WERI-Rb-1 (cell line): Measurements from ENCODE around the gene MICAL3.

Experiments
- DNase-seq: peaks from one replicate; pipeline ENCODE4 v3.0.0-alpha.2; 2020
- H3K27ac ChIP-seq: fragments of 250-450 bp; sonication (Bioruptor Pico); 2 replicates; pipeline ENCODE4 v1.5.1; 2020; ENCODE audit warnings: mild to moderate bottlenecking, moderate library complexity
- H3K27me3 ChIP-seq: fragments of 250-450 bp; sonication (Bioruptor Pico); 2 replicates; pipeline ENCODE4 v1.5.1; 2021; ENCODE audit warnings: mild to moderate bottlenecking, low read depth, moderate library complexity; ENCODE audit not compliant: insufficient read depth, severe bottlenecking
- H3K36me3 ChIP-seq: fragments of 250-450 bp; sonication (Bioruptor Pico); 2 replicates; pipeline ENCODE4 v1.5.1; 2020; ENCODE audit warnings: mild to moderate bottlenecking, moderate library complexity
- H3K4me3 ChIP-seq: 2 replicates; pipeline ENCODE4 v1.5.1; 2011; ENCODE audit warnings: low read depth, mild to moderate bottlenecking, control low read depth, low read length
- H3K9me3 ChIP-seq: fragments of 250-450 bp; sonication (Bioruptor Pico); 2 replicates; pipeline ENCODE4 v1.5.1; 2021; ENCODE audit warnings: mild to moderate bottlenecking, moderate library complexity; ENCODE audit not compliant: severe bottlenecking
- CTCF ChIP-seq: IDR thresholded peaks from 2 replicates; pipeline ENCODE4 v1.5.1; 2011; ENCODE audit warnings: low read depth, mild to moderate bottlenecking, control low read depth, inconsistent platforms, low read length

Gene MICAL3

GRCh38 chr22:17783312-17783711 is 241.0 kb downstream of the MICAL3 start:
- no peaks in the 10 kb centered on the region for H3K27me3 ChIP-seq
- no peaks in the 10 kb centered on the region for H3K9me3 ChIP-seq
- no peaks in the 10 kb centered on the region; the same call in 1 of the 2 replicates for H3K36me3 ChIP-seq
- no peak overlapping the region for H3K4me3 ChIP-seq
- no peak overlapping the region for H3K27ac ChIP-seq
- DNase-seq = no peak
- TF ChIP-seq CTCF = no peak

GRCh38 chr22:17782621-17783020 is 241.7 kb downstream of the MICAL3 start:
- Histone ChIP-seq H3K9me3 (no peaks in the 10 kb centered on the region), H3K27me3 (no peaks in the 10 kb centered on the region), H3K27ac (no peak overlapping the region), H3K4me3 (no peak overlapping the region), H3K36me3 (no peaks in the 10 kb centered on the region; the same call in 1 of the 2 replicates)
- TF ChIP-seq CTCF = no peak
- no peak for DNase-seq

- H3K27ac ChIP-seq = no peak overlapping the region
Observed at GRCh38 chr22:17782158-17782557, 242.2 kb downstream of the MICAL3 start.

DNA sequence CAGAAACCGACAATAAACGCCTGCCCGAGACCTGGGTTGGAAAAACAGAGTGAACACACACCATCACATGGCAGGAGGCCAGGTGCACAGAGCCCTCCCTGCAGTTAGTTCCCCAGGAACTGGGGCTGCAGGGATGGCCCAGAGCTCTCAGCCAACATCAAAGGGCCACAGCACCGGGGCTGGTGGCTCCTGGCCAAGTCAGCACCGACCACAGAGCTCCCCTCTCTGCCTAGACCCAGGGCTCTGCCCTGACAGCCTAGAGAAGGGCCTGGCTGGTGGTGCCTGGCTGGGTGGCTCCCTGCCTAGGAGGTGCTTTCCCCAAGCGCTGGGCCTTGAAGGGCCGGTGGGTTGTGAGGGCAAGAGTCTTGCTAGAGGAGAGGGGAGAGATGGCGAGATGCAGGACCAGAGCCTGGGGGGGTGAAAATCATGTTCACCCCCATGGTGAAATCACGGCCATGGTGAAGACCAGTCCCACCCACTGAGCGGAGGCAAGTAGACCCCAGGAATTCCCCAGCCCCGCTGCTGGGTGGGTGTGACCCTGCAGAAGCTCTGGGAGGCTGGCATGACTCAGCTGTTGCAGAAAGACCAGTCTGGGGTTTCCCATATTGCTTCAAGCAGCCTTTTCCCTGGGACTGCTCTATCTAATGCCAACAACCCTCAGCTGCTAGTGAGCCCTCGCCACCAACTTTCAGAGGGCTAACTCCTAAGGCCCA is 242.9 kb downstream of the MICAL3 start:
- no peak for TF ChIP-seq CTCF
- H3K27ac ChIP-seq = no peak overlapping the region
- no peak overlapping the region for H3K4me3 ChIP-seq
- no peaks in the 10 kb centered on the region for H3K36me3 ChIP-seq
- H3K27me3 ChIP-seq = no peaks in the 10 kb centered on the region
- DNase-seq = no peak
- H3K9me3 ChIP-seq = no peaks in the 10 kb centered on the region

More at GRCh38 chr22:17782158-17782557, 242.2 kb downstream of the MICAL3 start:
- Histone ChIP-seq H3K27me3 (no peaks in the 10 kb centered on the region), H3K9me3 (no peaks in the 10 kb centered on the region), H3K4me3 (no peak overlapping the region), H3K36me3 (no peaks in the 10 kb centered on the region)
- no peak for DNase-seq
- no peak for TF ChIP-seq CTCF

GRCh38 chr22:17780741-17781318 is 243.5 kb downstream of the MICAL3 start:
- H3K36me3 ChIP-seq = no peaks in the 10 kb centered on the region
- no peak overlapping the region for H3K4me3 ChIP-seq
- no peaks in the 10 kb centered on the region for H3K27me3 ChIP-seq
- no peak overlapping the region for H3K27ac ChIP-seq
- no peaks in the 10 kb centered on the region for H3K9me3 ChIP-seq
- TF ChIP-seq CTCF = no peak
- no peak for DNase-seq
